ENCODE data around the gene ITGA7.

GRCh38 chr12:55679691-55680090 is 28.0 kb downstream of the ITGA7 start:
- TF ChIP-seq, protein P1, sequence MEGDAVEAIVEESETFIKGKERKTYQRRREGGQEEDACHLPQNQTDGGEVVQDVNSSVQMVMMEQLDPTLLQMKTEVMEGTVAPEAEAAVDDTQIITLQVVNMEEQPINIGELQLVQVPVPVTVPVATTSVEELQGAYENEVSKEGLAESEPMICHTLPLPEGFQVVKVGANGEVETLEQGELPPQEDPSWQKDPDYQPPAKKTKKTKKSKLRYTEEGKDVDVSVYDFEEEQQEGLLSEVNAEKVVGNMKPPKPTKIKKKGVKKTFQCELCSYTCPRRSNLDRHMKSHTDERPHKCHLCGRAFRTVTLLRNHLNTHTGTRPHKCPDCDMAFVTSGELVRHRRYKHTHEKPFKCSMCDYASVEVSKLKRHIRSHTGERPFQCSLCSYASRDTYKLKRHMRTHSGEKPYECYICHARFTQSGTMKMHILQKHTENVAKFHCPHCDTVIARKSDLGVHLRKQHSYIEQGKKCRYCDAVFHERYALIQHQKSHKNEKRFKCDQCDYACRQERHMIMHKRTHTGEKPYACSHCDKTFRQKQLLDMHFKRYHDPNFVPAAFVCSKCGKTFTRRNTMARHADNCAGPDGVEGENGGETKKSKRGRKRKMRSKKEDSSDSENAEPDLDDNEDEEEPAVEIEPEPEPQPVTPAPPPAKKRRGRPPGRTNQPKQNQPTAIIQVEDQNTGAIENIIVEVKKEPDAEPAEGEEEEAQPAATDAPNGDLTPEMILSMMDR (IDR thresholded peaks at IDR 0.05; ENCODE audit: low read depth, low read length, poor library complexity, severe bottlenecking) = no peak
- TF ChIP-seq EZH2phosphoT487 (IDR thresholded peaks at IDR 0.05; ENCODE audit: borderline replicate concordance, low read length) = no peak
